GM23338 (cell line): ENCODE data around the gene POPDC2. TPM values are rescaled to one million over a fixed set of nuclear protein-coding genes. Genes with fewer than 3 reads are reported as not detected.
A peak's percentile ranks its signal among the peaks of the same experiment; 100 is the strongest.

Experiments
- ATAC-seq: fragments of 200-7000 bp; cut with Tn5 transposase; 3 replicates; pipeline ENCODE4 v1.9.1; 2020
- DNase-seq: peaks from one replicate; pipeline ENCODE4 v3.0.0-alpha.2; 2015; ENCODE audit warnings: low spot score
- H2AFZ ChIP-seq: fragments of 200-600 bp; sonication (generic); 2 replicates; pipeline ENCODE4 v1.8.0; 2016; ENCODE audit warnings: antibody characterized with exemption, mild to moderate bottlenecking, moderate library complexity
- H3F3A ChIP-seq: fragments of 200-600 bp; sonication (generic); replicated peaks from 2 replicates; pipeline ENCODE4 v1.8.0; 2017; ENCODE audit warnings: antibody characterized with exemption, mixed run types, low read depth
- H3K27ac ChIP-seq: fragments of 200-600 bp; sonication (generic); 2 replicates; pipeline ENCODE4 v1.6.1; 2016; ENCODE audit warnings: low read depth
- H3K27me3 ChIP-seq: fragments of 200-600 bp; sonication (generic); 2 replicates; pipeline ENCODE4 v1.8.0; 2016; ENCODE audit warnings: mild to moderate bottlenecking, mixed run types, moderate library complexity; ENCODE audit not compliant: insufficient read depth
- H3K36me3 ChIP-seq: fragments of 200-600 bp; sonication (generic); 2 replicates; pipeline ENCODE4 v1.8.0; 2016; ENCODE audit warnings: mild to moderate bottlenecking; ENCODE audit not compliant: insufficient read depth
- H3K4me1 ChIP-seq: fragments of 200-600 bp; sonication (generic); 2 replicates; pipeline ENCODE4 v1.8.0; 2016; ENCODE audit warnings: mild to moderate bottlenecking, moderate library complexity; ENCODE audit not compliant: insufficient read depth
- H3K4me2 ChIP-seq: fragments of 200-600 bp; sonication (generic); 2 replicates; pipeline ENCODE4 v1.7.1; 2017; ENCODE audit warnings: mixed run types
- H3K4me3 ChIP-seq: fragments of 200-600 bp; sonication (generic); 2 replicates; pipeline ENCODE4 v1.6.1; 2016; ENCODE audit warnings: mixed run types
- H3K79me2 ChIP-seq: fragments of 200-600 bp; sonication (generic); replicated peaks from 2 replicates; pipeline ENCODE4 v1.8.0; 2017; ENCODE audit warnings: mild to moderate bottlenecking; ENCODE audit not compliant: insufficient read depth
- H3K9me2 ChIP-seq: fragments of 200-600 bp; sonication (generic); 2 replicates; pipeline ENCODE4 v1.8.0; 2017; ENCODE audit not compliant: insufficient read depth
- H4K20me1 ChIP-seq: fragments of 200-600 bp; sonication (generic); replicated peaks from 2 replicates; pipeline ENCODE4 v1.8.0; 2017; ENCODE audit warnings: mild to moderate bottlenecking; ENCODE audit not compliant: insufficient read depth
- H3K27ac Mint-ChIP-seq: 2 replicates; pipeline ENCODE4 v1.8.0; 2020; ENCODE audit warnings: inconsistent platforms, mild to moderate bottlenecking, moderate library complexity, mixed read lengths
- H3K27me3 Mint-ChIP-seq: 3 replicates; pipeline ENCODE4 v1.8.0; 2022; ENCODE audit warnings: low read depth, mild to moderate bottlenecking, moderate library complexity, mixed read lengths, inconsistent platforms; ENCODE audit not compliant: insufficient read depth, poor library complexity
- H3K36me3 Mint-ChIP-seq: 3 replicates; pipeline ENCODE4 v1.8.0; 2021; ENCODE audit warnings: low read depth, mild to moderate bottlenecking, inconsistent platforms, moderate library complexity, mixed read lengths
- H3K4me1 Mint-ChIP-seq: 3 replicates; pipeline ENCODE4 v1.8.0; 2020; ENCODE audit warnings: mild to moderate bottlenecking, inconsistent platforms, mixed read lengths
- H3K4me3 Mint-ChIP-seq: 3 replicates; pipeline ENCODE4 v1.8.0; 2021; ENCODE audit warnings: moderate library complexity, mild to moderate bottlenecking, inconsistent platforms, mixed read lengths
- H3K9me3 Mint-ChIP-seq: 3 replicates; pipeline ENCODE4 v1.8.0; 2020; ENCODE audit warnings: moderate library complexity, mild to moderate bottlenecking, inconsistent platforms, mixed read lengths
- CREB1 ChIP-seq: fragments of 250-450 bp; sonication (Bioruptor Pico); IDR thresholded peaks from 2 replicates; pipeline ENCODE4 v1.5.0; 2020; ENCODE audit warnings: low read depth, mild to moderate bottlenecking, moderate library complexity
- EZH2phosphoT487 ChIP-seq: fragments of 200-600 bp; sonication (generic); IDR thresholded peaks from one replicate; pipeline ENCODE4 v1.8.1; 2018; ENCODE audit warnings: antibody characterized with exemption; ENCODE audit not compliant: unreplicated experiment
- JUNB ChIP-seq: IDR thresholded peaks from one replicate; pipeline ENCODE4 v1.6.1; 2016; ENCODE audit warnings: antibody characterized with exemption; ENCODE audit not compliant: unreplicated experiment
- STAT1 ChIP-seq: IDR thresholded peaks from one replicate; pipeline ENCODE4 v1.6.1; 2016; ENCODE audit warnings: antibody characterized with exemption; ENCODE audit not compliant: unreplicated experiment
- ZNF331 ChIP-seq: fragments of 250-450 bp; sonication (Bioruptor Pico); IDR thresholded peaks from 2 replicates; pipeline ENCODE4 v1.5.0; 2020; ENCODE audit warnings: low read depth, mild to moderate bottlenecking, moderate library complexity
- polyA plus RNA-seq: library from polyadenylated mRNA; unstranded; fragments of >200 nt; fragmentation: Nextera tagmentation; extraction: Ambion mirVana; gene quantifications from 2 replicates; pipeline ENCODE4 v1.2.1, GENCODE V29; 2016
- total RNA-seq: library from RNA; depleted of rRNA; stranded (reverse); fragments of >200 nt; shearing (Covaris generic); gene quantifications from 2 replicates; pipeline ENCODE4 v1.2.3, GENCODE V29; 2014
- TF ChIP-seq, protein P1 (sequence below): IDR thresholded peaks from one replicate; pipeline ENCODE4 v1.6.1; 2018; ENCODE audit warnings: antibody characterized with exemption; ENCODE audit not compliant: unreplicated experiment
- TF ChIP-seq, protein P2 (sequence below), 2 experiments: fragments of 200-600 bp in 1 of 2; sonication (generic) in 1 of 2; conservative IDR thresholded peaks; 2 replicates each; pipeline versions ENCODE4 v1.5.1 to v1.6.1; 2016 to 2017; ENCODE audit warnings: antibody characterized with exemption in 2 of 2, low read depth in 2 of 2, mild to moderate bottlenecking in 2 of 2, moderate library complexity in 1 of 2
- TF ChIP-seq, protein P3 (sequence below): IDR thresholded peaks from 2 replicates; pipeline ENCODE4 v1.6.1; 2016; ENCODE audit warnings: antibody characterized with exemption
- TF ChIP-seq, protein P4 (sequence below): fragments of 250-450 bp; sonication (Bioruptor Pico); IDR thresholded peaks from 2 replicates; pipeline ENCODE4 v1.5.0; 2020; ENCODE audit warnings: mild to moderate bottlenecking, moderate library complexity

Gene POPDC2
- total and polyA plus RNA-seq, 2 experiments from 2014 or later: 0.36 TPM; not detected in 1

DNA sequence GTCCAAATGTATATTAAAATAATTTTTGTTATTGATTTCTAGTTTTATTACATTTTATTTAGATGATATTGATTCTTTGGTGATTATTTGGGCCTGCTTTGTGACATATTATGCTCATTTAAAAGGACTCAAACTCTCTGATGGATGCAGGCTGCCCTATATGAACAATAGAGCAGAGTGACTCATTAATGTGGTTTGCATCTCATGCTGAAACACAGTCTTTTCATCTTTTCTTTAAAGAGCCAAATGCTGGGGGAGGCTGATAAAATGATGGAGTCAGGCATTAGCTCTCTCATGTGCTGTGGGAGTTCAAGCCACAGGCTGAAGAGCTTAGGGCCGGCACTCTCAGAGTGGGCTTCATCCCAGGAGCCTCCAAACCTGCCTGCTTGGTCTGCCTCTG is 55.5 kb downstream of the POPDC2 start (continued):
- TF ChIP-seq, protein P1, sequence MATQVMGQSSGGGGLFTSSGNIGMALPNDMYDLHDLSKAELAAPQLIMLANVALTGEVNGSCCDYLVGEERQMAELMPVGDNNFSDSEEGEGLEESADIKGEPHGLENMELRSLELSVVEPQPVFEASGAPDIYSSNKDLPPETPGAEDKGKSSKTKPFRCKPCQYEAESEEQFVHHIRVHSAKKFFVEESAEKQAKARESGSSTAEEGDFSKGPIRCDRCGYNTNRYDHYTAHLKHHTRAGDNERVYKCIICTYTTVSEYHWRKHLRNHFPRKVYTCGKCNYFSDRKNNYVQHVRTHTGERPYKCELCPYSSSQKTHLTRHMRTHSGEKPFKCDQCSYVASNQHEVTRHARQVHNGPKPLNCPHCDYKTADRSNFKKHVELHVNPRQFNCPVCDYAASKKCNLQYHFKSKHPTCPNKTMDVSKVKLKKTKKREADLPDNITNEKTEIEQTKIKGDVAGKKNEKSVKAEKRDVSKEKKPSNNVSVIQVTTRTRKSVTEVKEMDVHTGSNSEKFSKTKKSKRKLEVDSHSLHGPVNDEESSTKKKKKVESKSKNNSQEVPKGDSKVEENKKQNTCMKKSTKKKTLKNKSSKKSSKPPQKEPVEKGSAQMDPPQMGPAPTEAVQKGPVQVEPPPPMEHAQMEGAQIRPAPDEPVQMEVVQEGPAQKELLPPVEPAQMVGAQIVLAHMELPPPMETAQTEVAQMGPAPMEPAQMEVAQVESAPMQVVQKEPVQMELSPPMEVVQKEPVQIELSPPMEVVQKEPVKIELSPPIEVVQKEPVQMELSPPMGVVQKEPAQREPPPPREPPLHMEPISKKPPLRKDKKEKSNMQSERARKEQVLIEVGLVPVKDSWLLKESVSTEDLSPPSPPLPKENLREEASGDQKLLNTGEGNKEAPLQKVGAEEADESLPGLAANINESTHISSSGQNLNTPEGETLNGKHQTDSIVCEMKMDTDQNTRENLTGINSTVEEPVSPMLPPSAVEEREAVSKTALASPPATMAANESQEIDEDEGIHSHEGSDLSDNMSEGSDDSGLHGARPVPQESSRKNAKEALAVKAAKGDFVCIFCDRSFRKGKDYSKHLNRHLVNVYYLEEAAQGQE: no peak
- no peak for TF ChIP-seq CREB1 (CRISPR knock-in tag)
- TF ChIP-seq STAT1: no peak
- TF ChIP-seq, protein P2, sequence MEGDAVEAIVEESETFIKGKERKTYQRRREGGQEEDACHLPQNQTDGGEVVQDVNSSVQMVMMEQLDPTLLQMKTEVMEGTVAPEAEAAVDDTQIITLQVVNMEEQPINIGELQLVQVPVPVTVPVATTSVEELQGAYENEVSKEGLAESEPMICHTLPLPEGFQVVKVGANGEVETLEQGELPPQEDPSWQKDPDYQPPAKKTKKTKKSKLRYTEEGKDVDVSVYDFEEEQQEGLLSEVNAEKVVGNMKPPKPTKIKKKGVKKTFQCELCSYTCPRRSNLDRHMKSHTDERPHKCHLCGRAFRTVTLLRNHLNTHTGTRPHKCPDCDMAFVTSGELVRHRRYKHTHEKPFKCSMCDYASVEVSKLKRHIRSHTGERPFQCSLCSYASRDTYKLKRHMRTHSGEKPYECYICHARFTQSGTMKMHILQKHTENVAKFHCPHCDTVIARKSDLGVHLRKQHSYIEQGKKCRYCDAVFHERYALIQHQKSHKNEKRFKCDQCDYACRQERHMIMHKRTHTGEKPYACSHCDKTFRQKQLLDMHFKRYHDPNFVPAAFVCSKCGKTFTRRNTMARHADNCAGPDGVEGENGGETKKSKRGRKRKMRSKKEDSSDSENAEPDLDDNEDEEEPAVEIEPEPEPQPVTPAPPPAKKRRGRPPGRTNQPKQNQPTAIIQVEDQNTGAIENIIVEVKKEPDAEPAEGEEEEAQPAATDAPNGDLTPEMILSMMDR (conservative IDR thresholded peaks at IDR 0.05; ENCODE audit: low read depth in 2 of 2): no peak
- no peak for TF ChIP-seq JUNB

DNA sequence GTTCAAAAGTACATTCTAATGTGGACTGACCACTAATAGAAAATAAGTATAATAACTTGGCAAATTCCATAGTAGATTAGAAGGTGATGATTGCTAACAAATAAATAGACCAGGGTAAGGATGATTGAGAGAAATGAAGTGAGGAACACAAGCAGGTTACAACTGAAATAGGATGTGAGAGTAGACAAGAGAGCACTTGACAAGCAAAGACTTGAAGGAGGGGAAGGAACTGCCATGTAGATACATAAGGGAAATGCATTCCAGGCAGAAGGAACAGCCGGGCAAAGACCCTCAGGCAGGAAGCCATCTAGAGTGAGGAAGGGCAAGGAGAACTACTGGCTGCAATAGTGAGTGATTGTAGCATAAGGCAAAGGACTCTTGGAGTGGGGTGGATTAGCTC is 57.7 kb downstream of the POPDC2 start:
- no peak for DNase-seq
- Histone ChIP-seq H3K27ac (no peak overlapping the region), H3K27me3 (no peaks in the 10 kb centered on the region), H3K9me2 (0 out of 2 replicates have a peak, but pooled peaks cover 3% of the 10 kb centered on the region), H3K4me2 (no peak overlapping the region), H3K4me1 (peaks cover 3% of the 10 kb centered on the region; the same call in 1 of the 2 replicates), H4K20me1 (no peaks in the 10 kb centered on the region), H3K4me3 (no peak overlapping the region), H3K79me2 (no peaks in the 10 kb centered on the region), H2AFZ (peak overlapping the region; percentile 67), H3K36me3 (no peaks in the 10 kb centered on the region), H3F3A (no peaks in the 10 kb centered on the region)
- no peaks in the 10 kb centered on the region for H3K27me3 Mint-ChIP-seq
- no peaks in the 10 kb centered on the region for H3K9me3 Mint-ChIP-seq
- H3K4me3 Mint-ChIP-seq: no peak overlapping the region
- H3K27ac Mint-ChIP-seq: no peak overlapping the region
- H3K36me3 Mint-ChIP-seq: no peaks in the 10 kb centered on the region
- ATAC-seq: no peak
- H3K4me1 Mint-ChIP-seq: peaks cover 12% of the 10 kb centered on the region
- TF ChIP-seq, protein P3, sequence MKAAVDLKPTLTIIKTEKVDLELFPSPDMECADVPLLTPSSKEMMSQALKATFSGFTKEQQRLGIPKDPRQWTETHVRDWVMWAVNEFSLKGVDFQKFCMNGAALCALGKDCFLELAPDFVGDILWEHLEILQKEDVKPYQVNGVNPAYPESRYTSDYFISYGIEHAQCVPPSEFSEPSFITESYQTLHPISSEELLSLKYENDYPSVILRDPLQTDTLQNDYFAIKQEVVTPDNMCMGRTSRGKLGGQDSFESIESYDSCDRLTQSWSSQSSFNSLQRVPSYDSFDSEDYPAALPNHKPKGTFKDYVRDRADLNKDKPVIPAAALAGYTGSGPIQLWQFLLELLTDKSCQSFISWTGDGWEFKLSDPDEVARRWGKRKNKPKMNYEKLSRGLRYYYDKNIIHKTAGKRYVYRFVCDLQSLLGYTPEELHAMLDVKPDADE: no peak
- TF ChIP-seq, protein P2 (conservative IDR thresholded peaks at IDR 0.05; ENCODE audit: low read depth in 2 of 2): no peak
- TF ChIP-seq, protein P4, sequence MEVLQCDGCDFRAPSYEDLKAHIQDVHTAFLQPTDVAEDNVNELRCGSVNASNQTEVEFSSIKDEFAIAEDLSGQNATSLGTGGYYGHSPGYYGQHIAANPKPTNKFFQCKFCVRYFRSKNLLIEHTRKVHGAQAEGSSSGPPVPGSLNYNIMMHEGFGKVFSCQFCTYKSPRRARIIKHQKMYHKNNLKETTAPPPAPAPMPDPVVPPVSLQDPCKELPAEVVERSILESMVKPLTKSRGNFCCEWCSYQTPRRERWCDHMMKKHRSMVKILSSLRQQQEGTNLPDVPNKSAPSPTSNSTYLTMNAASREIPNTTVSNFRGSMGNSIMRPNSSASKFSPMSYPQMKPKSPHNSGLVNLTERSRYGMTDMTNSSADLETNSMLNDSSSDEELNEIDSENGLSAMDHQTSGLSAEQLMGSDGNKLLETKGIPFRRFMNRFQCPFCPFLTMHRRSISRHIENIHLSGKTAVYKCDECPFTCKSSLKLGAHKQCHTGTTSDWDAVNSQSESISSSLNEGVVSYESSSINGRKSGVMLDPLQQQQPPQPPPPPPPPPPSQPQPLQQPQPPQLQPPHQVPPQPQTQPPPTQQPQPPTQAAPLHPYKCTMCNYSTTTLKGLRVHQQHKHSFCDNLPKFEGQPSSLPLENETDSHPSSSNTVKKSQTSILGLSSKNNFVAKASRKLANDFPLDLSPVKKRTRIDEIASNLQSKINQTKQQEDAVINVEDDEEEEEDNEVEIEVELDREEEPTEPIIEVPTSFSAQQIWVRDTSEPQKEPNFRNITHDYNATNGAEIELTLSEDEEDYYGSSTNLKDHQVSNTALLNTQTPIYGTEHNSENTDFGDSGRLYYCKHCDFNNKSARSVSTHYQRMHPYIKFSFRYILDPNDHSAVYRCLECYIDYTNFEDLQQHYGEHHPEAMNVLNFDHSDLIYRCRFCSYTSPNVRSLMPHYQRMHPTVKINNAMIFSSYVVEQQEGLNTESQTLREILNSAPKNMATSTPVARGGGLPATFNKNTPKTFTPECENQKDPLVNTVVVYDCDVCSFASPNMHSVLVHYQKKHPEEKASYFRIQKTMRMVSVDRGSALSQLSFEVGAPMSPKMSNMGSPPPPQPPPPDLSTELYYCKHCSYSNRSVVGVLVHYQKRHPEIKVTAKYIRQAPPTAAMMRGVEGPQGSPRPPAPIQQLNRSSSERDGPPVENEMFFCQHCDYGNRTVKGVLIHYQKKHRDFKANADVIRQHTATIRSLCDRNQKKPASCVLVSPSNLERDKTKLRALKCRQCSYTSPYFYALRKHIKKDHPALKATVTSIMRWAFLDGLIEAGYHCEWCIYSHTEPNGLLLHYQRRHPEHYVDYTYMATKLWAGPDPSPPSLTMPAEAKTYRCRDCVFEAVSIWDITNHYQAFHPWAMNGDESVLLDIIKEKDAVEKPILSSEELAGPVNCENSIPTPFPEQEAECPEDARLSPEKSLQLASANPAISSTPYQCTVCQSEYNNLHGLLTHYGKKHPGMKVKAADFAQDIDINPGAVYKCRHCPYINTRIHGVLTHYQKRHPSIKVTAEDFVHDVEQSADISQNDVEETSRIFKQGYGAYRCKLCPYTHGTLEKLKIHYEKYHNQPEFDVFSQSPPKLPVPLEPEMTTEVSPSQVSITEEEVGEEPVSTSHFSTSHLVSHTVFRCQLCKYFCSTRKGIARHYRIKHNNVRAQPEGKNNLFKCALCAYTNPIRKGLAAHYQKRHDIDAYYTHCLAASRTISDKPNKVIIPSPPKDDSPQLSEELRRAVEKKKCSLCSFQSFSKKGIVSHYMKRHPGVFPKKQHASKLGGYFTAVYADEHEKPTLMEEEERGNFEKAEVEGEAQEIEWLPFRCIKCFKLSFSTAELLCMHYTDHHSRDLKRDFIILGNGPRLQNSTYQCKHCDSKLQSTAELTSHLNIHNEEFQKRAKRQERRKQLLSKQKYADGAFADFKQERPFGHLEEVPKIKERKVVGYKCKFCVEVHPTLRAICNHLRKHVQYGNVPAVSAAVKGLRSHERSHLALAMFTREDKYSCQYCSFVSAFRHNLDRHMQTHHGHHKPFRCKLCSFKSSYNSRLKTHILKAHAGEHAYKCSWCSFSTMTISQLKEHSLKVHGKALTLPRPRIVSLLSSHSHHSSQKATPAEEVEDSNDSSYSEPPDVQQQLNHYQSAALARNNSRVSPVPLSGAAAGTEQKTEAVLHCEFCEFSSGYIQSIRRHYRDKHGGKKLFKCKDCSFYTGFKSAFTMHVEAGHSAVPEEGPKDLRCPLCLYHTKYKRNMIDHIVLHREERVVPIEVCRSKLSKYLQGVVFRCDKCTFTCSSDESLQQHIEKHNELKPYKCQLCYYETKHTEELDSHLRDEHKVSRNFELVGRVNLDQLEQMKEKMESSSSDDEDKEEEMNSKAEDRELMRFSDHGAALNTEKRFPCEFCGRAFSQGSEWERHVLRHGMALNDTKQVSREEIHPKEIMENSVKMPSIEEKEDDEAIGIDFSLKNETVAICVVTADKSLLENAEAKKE: no peak
- no peak for TF ChIP-seq CREB1 (CRISPR knock-in tag)
- no peak for TF ChIP-seq EZH2phosphoT487
- no peak for TF ChIP-seq STAT1
- no peak for TF ChIP-seq ZNF331 (CRISPR knock-in tag)
- TF ChIP-seq JUNB: no peak
